HG03175 (cell line): ENCODE measurements around the gene ELMO2.

Experiments
- ATAC-seq: cut with Tn5 transposase; IDR thresholded peaks from one replicate; pipeline ENCODE4 v1.9.1; 2021; ENCODE audit warnings: mild to moderate bottlenecking, moderate library complexity; ENCODE audit not compliant: unreplicated experiment

The ELMO2 gene

DNA sequence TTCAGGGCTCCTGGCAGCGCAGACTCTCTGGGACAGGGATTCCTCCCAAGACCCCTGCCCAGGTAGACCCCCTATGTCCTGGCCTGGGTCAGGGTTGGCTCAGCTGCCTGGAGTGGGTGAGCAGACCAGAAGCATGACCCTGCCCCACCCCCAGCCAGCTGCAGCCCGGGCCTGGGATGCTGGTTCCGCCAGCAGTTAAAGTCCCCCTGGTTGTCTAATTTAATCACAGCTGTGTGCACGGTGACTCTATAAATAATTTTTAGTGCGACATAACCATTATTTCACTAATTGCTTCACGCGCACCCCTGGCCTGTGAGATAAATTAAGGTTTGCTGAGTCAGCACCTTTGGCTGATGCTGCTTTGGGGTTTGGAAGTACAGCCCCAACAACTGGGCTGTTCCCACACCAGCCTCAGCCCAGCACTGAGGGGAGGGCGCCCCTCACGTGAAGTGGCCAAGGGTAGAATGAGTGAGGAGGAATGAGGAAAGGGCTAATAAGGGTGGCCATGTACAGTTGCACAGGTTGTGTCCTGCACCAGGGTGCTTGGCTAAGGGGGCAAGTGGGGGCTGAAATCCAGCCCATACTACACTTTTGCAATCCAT is 72.0 kb downstream of the ELMO2 start:
- no peak for ATAC-seq

DNA sequence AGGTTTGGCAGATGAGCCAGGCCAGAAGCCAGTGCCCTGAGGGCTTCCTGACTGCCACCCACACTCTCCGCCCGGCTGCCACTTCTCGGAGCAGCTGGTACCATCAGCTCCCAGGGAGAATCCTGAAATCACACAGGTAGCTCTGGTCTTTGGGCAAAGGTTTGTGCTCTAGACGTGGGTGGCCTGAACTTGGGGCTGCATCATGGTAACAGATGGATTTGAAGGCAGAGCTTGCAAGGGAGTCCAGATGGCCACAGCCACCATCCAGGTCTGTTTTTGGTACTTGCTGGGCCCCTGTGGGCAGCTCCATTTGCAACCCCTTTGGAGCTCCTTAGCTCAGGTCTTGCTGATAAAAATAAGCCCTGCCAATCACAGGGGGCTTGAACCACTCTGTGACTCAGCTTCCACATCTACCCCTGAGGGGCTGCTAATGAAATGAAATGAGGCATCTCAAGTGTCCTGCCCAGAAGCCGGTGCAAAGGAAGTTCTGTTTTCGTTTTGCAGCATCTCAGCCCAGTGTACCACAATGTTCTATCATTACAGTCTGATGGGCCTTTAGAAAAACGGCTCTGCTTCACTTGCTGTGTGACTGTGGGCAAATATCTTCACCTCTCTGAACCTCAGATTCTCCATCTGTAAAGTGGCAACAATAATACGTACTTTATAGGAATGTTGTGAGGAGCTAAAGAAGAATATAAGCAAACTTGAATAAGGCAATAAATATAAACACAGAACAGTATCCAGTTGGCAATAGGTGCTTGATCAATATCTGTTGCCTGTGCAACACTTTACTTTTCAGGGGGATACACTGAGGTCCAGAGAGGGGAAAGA is 73.0 kb downstream of the ELMO2 start:
- no peak for ATAC-seq

DNA sequence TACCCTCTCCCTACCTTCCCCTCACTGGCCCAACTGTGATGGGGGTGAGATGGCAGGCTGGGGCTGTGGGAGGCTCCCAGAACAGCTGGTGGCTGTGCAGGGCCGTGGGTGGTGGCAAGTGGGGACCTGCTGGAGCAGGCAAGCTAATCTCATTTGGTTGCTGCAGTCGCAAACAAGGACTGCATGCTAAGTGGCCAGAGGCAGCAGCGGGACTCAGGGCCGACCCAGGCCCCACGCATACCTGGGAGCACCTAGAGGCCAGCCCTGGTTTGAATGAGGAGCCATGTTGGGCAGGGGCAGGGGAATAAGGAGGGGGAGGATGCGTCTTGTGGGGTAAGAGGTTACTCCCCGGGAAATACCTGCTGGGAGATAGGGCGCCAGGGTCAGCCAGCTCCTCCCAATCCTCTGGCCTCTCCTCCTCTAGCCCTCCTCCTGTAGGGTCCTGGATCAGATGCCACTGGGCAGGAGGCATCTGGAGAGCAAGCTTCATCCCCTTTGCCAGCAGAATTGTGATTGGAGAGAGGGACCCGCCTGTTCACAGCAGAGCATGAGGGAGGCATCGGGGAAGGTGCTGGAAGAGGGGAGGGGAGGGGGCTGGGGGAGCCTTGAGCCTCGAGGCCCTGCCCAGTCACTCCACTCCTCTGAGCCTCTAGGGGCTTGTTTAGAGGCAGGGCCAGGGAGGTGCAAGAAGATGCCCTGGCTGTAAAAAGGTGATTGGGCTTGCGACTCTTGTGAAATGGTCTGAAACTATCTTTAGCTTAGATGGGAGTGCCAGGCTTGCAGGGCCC is 73.8 kb downstream of the ELMO2 start:
- ATAC-seq: no peak

DNA sequence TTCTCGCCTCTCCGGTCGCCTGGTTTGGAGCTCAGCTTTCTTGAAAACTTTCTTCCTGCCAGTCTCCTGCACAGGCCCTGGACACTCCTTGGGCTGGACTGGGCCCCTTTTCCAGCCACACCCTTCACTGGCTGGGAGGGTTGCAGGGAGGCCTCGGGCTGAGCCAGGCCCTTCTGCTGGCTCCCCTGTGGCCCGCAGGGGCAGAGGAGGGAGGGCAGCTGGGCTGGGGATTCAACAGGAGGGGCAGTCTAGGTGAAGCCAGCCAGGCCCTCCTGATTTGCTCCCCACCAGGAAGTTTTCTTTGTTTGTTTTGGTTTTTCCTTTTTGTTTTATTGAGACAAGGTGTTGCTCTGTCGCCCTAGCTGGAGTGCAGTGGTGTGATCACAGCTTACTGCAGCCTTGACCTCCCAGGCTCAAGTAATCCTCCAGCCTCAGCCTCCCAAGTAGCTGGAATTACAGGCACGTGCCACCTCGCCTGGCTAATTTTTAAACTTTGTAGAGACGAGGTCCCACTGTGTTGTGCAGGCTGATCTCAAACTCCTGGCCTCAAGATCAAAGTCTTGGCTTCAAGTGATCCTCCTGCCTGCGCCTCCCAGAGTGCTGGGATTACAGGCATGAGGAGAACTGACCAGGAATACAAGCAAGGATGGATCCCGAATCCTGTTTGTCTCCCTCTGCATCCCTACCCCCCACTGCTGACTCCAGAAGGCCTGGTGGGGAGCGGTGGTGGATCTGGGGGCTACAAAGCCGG is 74.6 kb downstream of the ELMO2 start:
- ATAC-seq: no peak

DNA sequence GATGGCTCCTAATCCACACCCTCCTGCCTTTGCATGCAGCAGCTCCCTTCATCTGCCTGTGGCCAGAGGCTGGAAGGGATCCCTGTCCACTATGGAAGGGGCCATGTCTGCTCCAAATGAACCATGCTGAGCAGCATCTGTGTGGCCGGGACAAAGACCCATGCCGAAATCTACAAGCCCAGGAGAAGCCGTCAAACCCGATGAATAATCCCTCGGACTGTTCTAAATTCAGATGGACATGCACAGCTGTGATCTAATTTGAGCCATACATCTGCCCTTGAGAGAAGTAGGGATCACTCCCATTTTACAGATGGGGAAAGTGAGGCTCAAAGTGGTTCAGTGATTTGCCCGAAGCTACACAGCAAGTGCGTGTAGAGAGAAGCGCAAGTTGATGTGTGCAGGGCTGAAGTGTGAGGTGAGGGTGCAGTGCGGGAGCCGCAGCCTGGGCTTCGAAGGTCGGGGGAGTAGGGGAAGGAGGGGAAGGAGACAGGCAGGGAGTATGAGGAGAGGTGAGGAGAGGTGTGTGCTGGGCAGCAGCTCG is 75.5 kb downstream of the ELMO2 start:
- ATAC-seq: no peak

DNA sequence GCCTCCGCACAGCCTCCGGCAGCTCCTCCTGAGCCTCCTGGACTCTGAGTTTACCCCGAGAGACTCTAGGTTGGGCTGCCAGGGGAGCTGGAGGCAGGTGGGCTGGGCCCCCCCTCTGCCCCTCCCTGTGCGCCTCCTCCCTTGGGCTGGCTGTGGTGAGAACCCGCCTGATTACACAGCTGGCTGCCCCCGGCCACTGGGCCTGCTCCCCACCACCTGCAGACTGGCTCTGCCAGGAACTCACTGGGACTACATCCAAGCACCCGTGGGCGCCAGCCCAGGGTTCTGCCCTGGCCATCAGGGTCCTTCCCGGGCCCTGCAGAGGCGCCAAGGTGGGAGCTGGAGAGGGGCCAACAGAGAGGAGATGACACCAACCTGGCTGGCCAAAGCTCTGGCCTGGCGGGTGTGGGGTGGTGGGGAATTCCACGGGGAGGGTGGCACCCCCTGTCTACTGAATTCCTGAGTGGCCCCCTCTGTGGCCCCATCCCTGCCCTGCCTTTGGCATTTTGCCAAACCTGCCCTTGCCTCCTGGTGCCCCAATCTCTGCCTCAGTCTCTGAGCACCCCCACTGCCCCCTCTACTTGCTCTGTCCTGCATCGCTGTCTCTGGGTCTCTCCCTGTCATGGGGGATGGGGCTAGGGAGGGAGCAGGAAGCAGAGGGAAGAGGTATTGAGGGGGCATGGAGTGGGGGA is 76.2 kb downstream of the ELMO2 start:
- no peak for ATAC-seq

DNA sequence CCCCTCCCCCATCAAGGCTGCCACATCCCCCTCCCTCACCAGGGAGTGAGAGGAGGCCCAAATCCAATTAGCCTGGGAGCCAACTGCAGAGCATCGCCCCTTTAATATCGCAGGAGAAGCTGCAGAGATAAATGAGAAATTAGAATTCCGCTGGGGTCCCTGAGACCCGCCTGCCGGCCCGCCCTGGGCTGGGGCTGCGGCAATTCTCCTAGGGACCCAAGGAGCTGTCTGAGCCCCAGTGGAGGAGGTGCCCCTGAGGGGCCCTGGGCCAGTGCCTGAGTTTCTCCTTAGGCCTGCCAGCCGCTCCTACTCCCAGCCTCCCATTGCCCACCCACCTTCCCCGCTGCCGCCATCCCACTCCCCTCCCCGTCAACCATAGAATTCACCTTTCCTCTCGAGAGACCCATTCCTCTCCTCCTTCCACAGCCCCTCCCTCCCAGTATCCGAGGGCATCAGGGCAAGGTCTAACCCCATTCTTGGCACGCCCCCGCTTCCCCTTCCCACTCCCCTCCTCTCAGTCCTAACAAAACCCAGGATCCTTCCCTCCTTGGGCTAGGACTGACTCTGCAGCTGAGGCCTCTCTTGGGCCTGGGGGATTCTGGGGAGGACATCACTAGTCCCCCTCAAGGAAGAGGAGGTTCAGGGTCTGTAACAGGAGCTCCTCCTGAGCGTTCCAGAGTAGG is 78.1 kb downstream of the ELMO2 start:
- ATAC-seq: no peak

DNA sequence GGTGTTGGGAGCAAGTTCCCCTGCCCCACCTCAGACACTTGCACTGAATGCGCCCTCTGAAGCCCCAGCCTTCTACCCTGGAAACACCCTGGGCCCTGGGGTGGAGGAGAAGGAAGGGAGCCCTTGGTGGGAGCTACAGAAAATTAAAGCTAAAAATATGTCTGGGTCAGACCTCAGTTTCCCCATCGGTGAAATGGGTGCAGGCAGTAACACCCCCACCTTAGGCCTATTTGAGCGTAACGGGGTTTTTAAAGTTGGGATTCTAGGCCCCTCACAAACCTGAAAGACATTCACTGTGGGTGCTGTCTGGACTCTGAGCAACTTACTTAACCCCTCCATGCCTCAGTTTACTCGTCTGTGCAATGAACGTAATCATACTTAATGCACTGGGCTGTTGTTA is 78.9 kb downstream of the ELMO2 start:
- ATAC-seq: no peak

DNA sequence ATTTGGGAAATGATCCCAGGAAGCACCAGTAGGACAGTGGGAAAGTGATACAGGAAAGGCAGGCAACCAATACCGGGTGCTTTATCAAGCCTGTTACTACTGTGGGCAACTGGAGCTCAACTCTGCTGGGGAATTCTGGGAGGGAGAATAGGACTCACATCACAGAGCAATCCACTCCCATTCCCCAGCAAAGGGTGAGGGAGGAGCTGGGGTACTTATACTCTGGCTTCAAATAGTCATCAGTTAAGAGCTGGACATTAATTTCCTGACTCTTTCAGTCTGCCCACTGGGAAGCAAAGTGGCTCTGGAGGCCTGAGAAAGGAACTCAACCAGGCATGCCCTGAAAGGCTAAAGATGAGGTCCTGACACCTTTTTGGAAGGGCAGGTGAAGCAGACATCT is 80.6 kb downstream of the ELMO2 start:
- ATAC-seq: no peak

DNA sequence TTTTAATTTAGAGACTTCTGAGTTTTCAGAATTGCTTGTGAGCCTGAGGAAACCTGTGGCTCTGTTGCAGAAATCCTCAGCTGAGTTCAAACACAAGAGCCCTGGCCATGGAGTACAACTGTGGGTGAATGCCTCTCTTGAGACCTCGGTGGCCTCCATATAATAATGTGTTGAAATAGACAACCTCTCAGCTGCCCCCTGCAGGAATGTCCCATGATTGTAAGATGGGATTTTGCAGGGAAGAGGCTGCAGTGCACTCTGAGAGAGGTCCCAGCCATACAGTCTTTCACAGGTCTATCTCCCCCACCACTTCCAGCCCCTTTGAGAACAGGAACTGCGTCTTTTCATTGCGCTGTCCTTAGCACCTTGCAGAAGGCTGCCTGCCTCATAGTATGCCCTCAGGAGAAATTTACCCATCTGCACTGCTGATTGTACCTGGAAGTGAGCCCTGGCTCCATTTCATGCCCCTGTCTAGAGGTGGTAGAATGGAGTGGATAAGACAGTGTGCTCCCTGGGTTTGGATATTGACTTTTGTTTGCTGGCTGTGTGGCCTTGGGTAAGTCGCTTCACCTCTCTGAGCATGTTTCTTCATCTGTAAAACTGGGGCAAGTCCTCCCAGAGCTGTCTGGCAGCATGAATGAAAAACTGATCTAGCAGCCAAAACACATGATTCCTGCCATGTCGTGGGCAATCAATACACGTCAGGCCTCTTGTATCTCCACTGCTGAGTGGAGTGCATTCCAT is 81.3 kb downstream of the ELMO2 start:
- ATAC-seq: no peak

DNA sequence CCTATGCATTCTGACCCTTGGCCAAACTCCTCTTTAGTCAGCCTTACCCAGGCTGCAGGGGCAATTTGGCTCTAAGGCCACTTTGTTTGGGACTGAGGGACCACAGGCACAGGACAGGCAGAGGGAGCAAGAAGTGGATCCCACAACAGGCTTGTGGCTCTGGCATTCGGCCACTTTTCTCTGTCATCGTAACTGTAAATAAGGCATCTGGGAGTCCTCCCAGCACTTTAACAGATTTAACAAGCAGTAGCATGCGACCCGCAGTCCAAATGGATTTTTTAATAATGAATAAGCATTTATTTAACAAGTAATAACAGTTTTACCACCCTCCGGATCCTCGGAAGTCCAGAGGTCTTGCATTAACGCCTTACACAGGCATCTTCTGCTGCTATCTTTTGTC is 82.0 kb downstream of the ELMO2 start:
- no peak for ATAC-seq

DNA sequence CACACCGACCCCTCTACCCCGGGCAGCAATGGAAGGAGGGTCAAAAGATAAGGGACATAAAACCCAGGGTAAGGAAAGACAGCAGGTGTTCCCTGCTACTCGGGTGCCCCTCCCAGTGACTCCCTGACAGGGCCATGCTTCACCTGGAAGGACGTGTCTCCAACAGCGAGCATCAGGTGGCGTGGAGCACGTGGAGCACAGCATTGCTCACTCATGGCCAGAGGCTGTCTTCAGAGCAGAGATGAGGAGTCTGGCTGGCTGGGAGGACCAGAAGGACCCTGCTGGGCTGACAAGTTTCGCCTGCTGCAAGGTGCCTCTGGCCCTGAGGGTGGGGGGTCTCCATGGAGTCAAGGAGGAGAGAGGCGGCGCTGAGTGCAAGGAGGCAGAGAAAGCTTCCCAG is 82.9 kb downstream of the ELMO2 start:
- no peak for ATAC-seq

DNA sequence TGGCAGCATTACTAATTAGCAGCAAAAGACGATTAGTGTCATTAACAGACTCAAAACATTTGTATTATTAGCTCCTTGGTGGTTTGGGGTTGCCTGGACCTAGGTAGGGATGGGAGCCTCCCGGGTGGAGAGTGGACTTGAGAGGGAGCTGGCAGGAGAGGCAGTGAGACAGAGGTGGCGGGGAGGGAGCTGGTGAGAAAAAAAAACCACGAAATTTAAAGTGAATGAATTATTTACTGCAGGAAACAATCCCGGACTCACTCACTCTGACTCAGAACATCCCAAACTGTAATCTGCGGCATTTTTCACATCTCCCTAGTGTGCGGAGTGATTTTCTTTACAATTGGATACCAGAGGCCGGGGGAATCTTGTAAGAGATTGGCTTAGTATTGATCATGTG is 83.8 kb downstream of the ELMO2 start:
- ATAC-seq: no peak

DNA sequence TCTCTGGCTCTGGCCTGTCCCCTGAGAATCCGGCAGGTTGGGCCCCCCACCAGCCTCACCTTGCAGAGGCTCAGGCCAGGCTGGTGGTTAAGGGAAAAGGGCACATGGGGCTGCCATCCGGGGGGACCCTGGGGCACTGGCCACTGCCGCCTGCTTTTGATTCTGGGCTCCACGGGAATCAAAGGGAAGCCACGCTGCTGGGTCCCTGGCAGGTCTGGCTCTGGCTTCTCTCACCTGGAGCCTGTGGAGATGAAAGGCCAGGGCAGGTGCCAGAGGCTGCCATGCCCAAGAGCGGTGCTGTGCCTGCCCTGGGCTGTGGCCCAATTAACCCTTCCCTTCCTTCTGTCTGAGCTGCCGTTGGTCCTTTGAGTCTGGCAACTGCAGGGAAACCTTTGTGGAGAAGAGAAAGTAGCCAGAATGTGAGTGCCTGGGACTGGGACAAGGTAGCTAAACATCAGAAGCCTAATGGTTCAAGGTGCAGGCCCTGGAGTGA is 88.7 kb downstream of the ELMO2 start:
- no peak for ATAC-seq

DNA sequence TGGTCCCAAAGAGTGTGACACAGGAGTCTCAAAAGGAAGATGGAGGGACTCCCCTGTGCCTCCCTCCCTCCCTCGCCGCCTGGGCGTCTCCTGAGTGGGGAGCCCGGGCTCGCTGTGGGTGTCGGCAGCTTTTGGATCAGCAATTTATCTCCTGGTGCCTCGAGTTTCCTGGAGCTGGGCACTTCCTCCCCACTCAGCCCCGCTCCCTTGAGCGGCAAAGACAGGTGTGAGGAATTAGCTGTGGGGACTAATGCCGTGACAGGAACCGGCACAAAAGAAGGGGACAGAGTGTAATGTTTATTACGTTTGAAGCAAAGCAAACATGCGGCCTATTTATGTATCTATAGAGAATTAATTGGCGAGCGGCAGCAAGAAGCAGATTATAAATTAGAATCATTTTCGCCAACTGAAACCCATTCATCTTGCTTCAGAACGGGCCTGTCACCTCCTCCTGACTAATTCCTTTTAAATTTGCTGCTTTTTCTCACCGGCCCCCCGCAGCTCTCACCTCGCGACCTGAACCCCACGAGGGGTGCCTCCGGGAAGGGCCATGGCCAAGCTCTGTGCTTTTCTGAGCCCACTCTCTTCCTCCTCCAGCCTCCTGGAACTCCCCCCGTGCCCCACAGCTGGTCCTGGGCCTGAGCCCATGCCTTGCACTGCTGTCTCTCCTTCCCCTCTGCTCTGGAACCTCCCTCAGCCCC is 89.3 kb downstream of the ELMO2 start:
- no peak for ATAC-seq
